ENCODE results near the gene PKHD1. TPM values are rescaled to one million over a fixed set of nuclear protein-coding genes. Genes with fewer than 3 reads are reported as not detected.
"Not testable (repeated sequence)": the region's sequence is repeated elsewhere in the genome, so short reads cannot be mapped to it uniquely, and the experiment has no call there.

Gene PKHD1
- total RNA-seq, 1 donor from 2014 or later = not detected

DNA sequence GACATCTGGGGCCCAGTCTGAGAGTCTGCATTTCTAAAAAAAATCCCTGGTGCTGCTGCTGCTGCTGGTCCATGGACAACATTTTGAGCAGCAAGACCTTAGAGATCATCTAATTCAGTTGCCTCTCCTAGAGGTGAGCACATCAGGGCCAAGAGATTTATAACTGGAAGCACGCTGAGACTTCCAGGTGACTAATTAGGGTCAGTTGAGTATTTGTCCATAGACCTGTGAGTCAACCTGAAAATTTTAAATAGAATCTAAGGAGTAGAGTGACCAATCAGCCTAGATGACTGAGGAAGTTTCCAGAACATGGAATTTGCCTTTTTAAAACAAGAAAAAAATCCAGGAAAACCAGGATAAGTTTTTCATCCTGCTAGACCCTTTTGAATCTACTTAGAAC lies 221.4 kb downstream of the PKHD1 start:
- no peak for DNase-seq (ENCODE audit: low read depth in 2 of 2)

DNA sequence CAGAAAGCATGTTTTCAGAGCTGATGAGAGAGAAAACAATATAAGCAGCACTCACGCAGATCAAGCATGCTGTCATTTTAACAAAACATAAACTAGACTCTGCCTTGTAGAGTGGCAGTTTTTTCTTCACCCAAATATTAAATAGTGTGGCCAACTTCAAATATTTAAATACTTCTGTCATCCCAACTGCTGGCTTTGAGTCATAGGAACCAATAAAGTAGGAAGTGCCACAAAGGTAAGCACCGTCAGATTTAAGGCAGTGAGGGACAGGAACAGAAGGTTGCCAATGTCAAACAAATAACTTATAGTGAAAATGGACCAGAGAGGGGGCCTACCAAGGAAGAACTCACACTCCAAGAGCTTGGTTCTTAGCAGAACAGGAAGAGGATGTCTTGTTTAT lies 222.2 kb downstream of the PKHD1 start:
- DNase-seq (ENCODE audit: low read depth in 2 of 2) = no peak

DNA sequence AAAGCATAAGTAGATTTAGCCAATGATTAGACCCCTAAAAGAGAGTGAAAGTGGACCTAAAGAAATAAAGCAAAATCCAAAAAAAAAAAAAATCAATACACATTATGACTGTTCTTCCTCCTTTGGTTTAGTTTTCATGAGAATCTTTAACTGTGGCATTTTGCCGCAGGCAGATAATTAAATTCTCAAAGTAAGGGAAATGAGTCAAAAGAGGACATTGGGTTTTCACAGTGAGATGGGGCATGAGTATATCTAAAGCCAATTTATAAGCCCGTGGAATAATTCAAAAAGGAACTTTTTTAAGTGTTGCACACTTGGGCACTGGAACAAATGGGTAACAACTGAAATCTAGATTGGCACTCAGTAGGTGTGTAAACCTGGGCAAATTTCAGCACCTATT lies 230.3 kb downstream of the PKHD1 start:
- no peak for DNase-seq (ENCODE audit: low read depth in 2 of 2)

DNA sequence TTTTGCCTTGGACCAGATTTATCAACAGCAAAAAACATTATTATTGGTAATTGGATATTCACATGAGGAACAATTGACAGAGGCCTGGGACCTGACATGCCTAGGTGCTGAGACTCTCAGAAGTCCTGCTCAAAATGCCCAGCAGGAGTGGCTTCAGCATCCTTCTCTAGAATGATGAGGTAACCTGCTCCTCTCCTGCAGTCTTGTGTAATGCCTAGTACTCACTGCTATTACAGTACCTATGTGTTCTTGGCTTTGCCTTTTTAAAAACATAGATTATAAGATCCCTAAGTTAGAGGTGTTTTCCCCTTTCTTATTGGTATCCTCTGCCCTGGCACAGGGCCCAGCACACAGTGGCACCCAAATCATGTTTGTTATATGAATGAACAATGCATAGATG lies 230.9 kb downstream of the PKHD1 start:
- no peak for DNase-seq (ENCODE audit: low read depth in 2 of 2)

DNA sequence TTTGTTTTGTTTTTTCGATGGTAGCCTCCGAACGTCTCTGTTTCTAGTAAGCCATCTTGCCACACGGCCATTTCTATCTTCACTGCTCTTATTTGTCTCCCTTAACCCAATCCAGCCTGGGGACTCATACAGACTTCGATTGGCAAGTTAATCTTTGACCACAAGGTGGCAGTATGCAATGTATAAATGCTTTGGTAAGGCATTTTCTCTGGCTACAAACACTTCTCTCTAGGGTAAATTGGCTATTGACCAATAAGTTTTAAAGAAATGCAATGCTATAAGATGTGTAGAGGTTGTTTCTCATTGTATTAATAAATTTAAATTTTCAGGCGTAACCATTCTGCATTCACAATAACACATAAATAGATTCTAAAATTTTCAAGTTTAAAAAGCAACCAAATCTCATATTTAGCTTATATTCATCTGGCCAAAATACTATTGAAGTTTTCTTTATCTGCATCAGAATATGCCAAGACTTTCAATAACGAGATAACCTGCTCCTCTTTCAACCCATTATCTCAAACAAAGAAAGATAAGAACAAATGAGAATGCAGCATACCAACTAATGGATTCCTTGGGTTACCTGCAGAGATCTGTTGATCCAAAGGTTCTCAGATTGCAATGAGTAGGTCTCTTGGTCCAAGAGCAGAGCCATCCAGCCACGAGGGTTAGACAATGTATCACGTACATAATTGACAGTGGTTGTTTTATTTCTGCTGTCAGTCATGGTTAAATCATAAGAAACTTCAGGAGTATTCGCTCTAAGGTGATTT lies 231.9 kb downstream of the PKHD1 start:
- DNase-seq (ENCODE audit: low read depth in 2 of 2) = peak; percentile 57 to 67

DNA sequence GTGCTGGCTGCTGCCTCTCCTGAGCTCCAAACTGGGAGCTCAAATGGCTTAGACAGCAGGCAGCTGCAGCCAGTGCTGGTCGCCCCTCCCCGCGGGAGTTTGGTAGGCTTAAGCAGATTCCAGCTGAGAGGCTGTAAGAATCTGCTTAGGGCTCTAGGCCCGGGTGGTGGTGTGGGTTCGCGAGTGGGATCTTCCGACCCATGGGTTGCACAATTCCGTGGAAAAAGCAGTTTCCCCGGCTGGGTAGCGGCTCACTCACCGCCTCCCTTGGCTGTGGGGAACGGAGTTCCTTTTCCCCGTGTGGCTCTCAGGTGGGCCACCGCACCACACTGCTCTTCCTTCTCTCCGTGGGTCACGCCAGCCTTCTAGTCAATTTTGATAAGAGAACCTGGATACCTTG lies 232.5 kb downstream of the PKHD1 start:
- no peak for DNase-seq (ENCODE audit: low read depth in 2 of 2)

DNA sequence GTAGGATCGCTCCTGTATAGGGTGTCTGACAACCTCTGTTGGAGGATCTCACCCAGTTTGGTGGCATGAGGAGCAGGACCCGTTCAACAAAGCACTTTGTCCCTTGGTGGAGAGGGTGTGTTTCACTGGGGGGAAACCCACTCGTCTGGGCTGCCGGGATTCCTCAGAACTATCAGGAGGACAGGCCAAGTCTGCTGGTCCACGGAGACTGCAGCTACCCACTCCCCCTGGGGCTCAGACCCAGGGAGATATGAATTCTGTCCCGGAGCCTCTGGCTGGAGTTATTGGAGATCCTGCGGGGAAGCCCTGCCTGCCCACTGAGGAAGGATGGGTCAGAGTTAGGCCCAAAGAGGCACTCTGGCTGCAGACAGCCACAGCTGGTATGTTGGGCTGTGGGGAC lies 233.1 kb downstream of the PKHD1 start:
- DNase-seq (ENCODE audit: low read depth in 2 of 2) = no peak

DNA sequence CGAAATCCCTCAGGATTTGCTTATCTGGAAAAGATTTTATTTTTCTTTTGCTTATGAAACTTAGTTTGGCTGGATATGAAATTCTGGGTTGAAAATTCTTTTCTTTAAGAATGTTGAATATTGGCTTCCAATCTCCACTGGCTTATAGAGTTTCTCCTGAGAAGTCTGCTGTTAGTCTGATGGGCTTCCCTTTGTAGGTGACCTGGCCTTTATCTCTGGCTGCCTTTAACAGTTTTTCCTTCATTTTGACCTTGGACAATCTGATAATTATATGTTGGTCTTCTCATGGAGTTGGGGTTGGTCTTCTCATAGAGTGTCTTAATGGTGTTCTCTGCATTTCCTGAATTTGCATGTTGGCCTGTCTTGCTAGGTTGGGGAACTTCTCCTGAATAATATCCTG lies 234.3 kb downstream of the PKHD1 start:
- not testable (repeated sequence) for DNase-seq (ENCODE audit: low read depth in 2 of 2)

DNA sequence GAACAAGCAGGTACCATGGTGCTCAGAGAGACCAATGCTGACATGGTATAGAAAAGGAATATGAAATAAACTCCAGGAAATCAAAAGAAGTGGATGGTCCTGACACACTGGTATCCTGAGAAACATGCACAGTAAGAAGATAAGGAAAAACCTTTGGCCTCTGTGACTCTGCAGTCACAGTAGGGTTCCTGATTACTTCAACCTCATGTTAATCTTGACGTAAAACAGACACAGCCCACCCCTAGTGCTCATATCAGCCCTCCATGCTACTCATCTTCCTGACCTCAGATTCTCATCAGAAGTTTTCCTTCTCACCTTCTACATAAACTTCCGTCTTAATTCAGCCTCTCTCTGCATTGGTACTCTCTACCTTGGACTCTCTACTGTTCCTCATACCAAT lies 240.9 kb downstream of the PKHD1 start:
- no peak for DNase-seq (ENCODE audit: low read depth in 2 of 2)

DNA sequence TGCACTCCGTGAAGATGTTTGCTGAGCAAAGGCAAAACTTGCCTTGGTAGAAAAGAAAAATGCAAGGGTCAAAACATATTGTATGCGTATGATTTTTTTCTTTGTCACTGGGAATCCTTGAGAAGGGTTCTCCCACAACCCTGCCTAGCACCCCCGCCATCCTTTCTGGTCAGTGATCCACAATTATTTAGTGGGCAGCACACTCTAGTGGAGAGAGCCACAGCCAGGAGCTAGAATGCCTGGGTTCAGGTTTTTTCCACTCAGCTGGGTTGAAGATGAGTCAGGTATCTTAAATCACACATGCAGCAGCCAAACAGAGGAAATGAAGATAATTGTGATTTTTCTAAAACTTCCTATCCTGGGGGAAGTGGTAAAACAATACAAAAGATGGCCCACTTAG lies 243.1 kb downstream of the PKHD1 start:
- no peak for DNase-seq (ENCODE audit: low read depth in 2 of 2)

DNA sequence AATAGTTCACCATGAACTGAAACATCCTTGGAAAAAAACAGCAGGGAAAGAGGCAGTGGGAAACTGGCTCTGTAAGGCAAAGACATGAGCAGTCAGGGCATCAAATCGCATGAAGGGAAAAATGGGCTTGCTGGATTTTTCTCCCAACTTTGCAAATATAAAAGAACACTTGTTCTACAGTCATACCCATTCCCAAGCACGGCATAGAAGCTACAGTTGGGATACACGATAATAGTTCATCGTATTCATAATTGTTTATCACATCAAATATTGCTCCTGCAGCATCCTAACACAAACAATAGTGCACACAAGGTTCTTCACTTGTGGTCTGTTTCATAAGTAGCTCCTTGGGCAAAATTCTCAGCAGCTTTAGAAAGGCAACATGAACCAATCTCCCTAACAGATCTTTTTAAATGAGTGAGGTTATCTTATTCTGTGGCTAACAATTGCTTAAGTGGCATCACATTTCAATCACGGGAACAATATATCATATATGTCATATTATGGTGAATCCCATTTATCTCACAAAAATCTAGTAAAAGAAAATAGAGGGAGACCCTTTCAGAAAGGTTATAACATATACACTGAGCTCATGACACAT lies 243.9 kb downstream of the PKHD1 start:
- DNase-seq (ENCODE audit: low read depth in 2 of 2) = no peak

DNA sequence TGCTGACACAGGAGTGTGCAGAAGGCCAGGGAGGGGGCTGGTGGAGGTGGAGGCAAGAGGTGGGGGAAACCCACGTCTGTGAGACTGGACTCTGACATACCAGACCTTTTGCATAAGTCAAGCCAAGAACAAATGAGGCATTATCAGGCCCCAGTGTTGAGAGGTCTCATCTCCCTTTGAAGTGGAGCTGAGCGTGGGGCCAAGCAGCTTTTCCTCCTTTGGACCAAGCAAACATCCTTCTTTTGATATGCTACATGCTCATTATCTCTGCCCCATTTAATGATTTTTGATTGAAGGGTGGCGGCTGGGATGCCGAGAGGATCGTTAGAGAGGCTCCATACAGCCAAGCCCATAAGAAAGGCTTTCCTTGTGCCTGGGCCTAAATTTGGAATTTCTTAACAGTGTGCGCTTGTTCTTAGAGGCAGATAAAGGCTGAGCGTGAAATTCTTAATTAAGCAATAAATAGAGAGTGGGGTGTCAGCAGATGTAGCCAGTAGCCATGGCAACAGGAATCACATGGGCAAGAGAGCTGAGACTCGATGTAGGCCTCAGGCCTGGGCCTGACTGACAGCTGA lies 244.5 kb downstream of the PKHD1 start:
- DNase-seq (ENCODE audit: low read depth in 2 of 2) = no peak

DNA sequence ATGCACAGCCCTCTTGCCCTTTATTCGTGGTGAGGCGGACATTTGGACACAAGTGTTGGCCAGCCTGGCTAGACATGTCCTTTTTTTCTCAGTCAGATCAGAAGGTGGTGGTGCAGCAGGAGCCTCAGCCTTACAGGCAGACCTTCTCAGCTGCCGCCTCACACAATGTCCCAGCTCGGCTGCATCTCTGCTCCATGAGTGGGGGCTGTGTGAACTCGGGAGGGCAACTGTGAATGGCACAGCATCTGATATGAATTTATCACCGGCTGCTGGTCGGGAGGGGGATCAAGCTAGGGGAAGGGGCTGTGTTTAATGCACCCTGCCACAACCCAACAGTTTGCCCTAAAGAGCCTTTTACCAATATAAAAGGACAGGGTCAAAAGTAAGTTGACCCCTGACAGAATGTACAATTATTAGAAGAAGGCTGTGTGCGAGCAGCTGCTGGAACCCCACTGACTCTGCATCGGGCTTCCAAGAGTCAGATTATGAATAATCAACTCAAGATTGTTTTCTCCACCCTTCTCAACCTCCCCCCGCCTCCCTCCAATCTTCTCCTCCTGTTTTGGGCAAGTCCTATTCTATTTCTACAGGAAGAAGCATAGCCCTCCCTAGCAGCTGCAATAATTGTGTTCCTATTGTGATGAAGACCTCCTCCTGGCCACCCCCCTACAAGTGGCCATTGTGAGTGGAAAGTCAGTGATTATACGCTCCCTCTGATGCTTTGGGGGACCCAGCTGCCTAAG lies 245.2 kb downstream of the PKHD1 start:
- DNase-seq (ENCODE audit: low read depth in 2 of 2) = no peak

DNA sequence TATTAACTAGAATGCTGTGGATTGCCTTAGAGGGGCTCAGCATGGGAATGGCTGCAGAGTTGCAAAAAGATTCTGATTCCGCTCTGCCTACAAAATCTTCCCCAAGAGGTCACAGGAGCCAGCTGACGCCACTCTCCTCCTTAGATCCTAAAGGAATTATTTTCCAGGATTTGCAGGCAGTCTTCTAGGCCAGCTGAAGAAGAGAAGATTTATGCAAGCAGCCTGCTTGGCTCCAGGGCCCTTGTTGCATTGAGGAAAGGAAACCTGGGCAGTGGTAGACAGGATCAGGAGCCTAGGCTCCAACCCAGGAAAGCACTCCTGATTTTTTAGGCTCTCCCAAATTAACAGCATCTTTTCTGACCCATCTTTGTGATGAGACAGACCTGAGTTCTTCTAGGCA lies 245.8 kb downstream of the PKHD1 start:
- no peak for DNase-seq (ENCODE audit: low read depth in 2 of 2)

DNA sequence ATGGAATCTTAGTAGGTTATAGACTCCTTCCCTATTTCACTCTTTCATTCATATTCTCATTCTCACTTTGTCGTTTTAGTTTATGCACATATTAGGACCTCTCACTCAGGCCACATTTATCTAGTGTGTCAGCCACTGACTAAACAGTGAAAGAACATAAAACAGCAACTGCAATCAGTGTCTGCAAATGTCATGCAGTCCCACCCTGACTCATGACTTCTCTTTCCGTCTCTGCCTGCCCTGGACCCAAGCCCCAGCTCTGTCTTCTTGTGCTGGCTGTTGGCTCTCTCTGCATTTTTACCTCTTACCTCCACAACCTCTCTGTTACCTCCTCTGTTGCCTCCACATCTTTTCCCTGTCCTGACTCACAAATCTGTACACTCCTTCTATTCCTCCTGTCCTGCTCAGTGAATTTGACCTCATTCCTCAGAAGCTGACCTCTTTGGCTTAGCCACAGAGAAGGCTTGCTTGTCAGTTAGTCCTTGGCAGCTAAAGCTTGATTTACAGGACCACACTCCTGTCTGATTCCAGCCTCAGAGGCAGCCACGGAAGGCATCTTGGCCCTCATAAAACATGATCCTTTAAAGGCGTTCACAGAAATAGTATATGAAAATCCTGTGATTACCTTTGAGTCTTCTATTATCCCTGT lies 247.6 kb downstream of the PKHD1 start:
- DNase-seq (ENCODE audit: low read depth in 2 of 2) = no peak

DNA sequence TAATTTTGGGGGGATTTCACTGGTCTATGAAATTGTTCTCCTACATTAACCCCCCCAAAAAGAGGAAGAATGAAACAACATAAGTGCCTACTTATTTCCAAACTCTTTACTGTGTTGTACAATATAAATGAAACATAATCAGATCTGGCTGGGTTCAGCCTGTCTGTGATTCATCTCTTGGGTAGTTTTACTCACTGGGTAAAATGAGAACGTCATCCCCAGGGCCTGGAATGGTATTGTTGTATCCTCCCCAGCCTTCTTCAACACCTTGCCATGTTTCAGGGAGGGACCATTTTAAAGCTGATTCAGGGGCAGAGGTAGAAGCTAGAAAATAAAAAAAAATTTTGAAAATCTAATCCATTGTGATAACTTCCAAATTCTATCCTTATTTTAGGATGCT lies 256.7 kb downstream of the PKHD1 start:
- DNase-seq (ENCODE audit: low read depth in 2 of 2) = no peak

DNA sequence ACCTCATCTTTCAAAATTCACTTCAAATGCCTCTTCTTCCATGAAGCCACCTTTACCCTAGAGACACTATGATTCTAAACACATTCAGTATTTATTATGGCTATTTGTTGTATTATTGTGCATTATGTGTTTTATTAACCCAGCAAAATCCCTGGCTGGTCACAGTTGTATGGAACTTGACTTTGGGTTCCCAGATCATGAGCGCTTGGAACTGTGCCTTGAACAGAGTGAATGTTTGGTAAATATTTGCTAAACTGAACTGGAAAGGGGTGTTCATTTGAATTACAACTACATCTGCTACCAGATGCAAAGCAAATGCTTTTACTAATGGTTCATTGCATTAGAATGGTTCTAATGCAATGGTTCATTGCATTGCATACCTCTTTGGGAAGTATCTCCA lies 259.8 kb downstream of the PKHD1 start:
- no peak for DNase-seq (ENCODE audit: low read depth in 2 of 2)

DNA sequence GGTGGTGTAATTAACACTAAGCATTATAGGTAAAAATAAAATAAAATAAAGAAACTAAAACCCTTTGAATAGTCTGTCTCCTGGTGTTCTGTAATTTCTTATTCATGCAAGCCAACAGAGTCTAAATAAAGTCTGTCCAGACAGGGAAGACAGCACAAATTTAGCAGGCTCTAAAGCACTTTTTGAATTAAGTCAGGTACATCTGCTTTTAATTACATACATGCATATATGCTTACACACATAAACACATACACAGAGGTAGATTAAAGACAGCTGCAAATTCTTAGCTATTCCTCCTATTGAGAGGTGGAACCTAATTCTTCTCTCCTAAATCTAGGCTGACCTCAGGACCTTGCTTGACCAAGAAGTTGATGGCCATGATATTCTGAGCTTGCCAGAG lies 262.5 kb downstream of the PKHD1 start:
- no peak for DNase-seq (ENCODE audit: low read depth in 2 of 2)

DNA sequence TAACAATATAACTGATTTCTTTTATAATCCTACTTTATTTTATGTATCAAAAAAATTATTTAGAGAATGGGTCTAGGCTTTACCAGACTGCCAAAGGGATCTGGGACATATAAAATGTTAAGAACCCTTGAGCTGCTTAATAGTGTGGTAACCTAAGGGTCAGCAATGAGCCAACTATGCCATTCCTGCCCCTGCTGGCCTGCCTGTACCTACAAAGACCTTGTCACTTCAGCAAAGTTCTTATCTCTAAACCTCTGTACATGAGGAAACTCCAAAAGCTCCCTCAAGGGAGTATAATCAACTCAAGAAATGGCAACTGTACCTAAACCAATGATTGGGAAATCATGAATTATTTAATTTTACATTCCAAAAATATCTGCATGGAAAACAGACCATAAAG lies 266.9 kb downstream of the PKHD1 start:
- DNase-seq (ENCODE audit: low read depth in 2 of 2) = no peak

DNA sequence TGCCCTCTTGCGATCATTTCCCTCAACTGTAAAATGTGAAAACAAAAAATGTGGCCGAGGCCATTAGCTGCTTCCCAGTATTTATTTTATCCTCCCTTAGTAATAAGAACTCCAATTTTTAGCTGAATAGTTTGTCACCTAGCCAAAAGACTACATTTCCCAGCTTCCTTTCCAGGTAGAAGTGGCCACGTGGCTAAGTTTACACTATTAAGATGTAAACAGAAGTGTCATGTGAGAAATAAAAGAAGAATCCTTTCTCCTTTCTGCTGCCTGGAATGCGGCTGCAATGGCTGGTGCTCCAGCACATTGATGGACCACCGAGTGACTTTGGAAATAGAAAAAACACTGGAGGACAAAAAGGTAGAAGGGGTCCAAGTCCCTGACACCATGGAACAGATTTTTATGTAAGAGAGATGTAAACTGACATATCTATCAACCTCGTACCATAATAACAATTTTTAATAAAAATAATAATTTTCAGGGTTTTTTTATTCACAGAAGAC lies 268.8 kb downstream of the PKHD1 start:
- no peak for DNase-seq (ENCODE audit: low read depth in 2 of 2)

DNA sequence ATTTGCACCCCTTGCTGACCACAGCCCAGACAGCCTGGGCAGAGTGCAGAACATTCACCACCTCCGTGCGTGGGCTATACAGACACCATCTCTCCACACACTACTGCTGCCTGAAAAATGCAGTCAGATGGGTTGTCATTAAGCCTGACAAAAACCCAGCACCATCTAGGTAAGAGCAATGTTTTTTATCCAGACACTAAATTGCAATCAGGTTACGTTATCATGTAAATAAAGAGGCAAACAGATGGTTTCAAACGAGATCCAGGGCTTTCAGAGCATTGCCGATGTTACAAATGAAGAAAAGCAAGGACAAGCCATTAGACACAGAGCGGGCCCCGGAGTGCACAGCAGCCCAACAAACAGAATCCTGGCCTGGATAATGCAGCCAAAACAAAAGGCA lies 269.6 kb downstream of the PKHD1 start:
- DNase-seq (ENCODE audit: low read depth in 2 of 2) = no peak

DNA sequence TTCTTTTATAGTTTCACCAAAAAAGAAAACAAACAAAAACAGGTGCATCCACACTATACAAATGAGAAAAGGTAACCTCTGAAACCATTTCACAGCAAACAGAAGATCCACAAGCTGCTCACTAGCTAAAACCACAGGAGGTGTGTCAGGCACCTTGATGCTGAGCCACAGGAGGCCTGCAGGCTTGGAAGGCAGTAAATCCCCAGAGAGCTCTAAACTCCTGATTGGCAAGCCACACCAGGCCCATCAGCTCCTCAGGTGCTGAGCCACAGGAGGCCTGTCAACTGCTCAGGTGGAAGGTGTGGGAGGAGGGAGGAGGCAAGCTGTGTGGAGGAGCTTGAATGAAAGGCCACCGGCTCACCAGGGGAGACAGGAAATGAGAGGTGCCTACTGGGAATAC lies 273.0 kb downstream of the PKHD1 start:
- no peak for DNase-seq (ENCODE audit: low read depth in 2 of 2)
